ENCODE data around the gene SIRT1.

The SIRT1 gene

GRCh38 chr10:67917169-67917568 is 32.7 kb downstream of the SIRT1 start:
- no peaks in the 10 kb centered on the region for H3K9me2 ChIP-seq (replicated peaks; ENCODE audit: insufficient read depth, low read length)
- H3K9ac ChIP-seq (ENCODE audit: low read length) = no peak overlapping the region
- TF ChIP-seq EZH2 (optimal IDR thresholded peaks at IDR 0.05; ENCODE audit: low read depth, low read length) (no peak), EZH2phosphoT487 (IDR thresholded peaks at IDR 0.05; ENCODE audit: low read length) (no peak)
- TF ChIP-seq, protein P1, sequence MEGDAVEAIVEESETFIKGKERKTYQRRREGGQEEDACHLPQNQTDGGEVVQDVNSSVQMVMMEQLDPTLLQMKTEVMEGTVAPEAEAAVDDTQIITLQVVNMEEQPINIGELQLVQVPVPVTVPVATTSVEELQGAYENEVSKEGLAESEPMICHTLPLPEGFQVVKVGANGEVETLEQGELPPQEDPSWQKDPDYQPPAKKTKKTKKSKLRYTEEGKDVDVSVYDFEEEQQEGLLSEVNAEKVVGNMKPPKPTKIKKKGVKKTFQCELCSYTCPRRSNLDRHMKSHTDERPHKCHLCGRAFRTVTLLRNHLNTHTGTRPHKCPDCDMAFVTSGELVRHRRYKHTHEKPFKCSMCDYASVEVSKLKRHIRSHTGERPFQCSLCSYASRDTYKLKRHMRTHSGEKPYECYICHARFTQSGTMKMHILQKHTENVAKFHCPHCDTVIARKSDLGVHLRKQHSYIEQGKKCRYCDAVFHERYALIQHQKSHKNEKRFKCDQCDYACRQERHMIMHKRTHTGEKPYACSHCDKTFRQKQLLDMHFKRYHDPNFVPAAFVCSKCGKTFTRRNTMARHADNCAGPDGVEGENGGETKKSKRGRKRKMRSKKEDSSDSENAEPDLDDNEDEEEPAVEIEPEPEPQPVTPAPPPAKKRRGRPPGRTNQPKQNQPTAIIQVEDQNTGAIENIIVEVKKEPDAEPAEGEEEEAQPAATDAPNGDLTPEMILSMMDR (IDR thresholded peaks at IDR 0.05; ENCODE audit: low read length) = no peak
- no peaks in the 10 kb centered on the region for H3K27me3 ChIP-seq (replicated peaks; ENCODE audit: insufficient read depth, low read length)
- H3K4me2 ChIP-seq (ENCODE audit: low read depth, low read length) = no peak overlapping the region
- H3K27ac ChIP-seq (ENCODE audit: low read length) = no peak overlapping the region
- H3K9me3 ChIP-seq (replicated peaks; ENCODE audit: insufficient read depth, low read length) = no peaks in the 10 kb centered on the region
- no peaks in the 10 kb centered on the region for H4K20me1 ChIP-seq (ENCODE audit: insufficient read depth, low read length)
- H3K79me2 ChIP-seq (ENCODE audit: low read length) = 0 out of 2 replicates have a peak, but pooled peaks cover 4% of the 10 kb centered on the region
- no peak overlapping the region for H2AFZ ChIP-seq (ENCODE audit: low read length)
- H3K36me3 ChIP-seq (replicated peaks; ENCODE audit: insufficient read depth, low read length) = peaks cover 10% of the 10 kb centered on the region; the same call in 1 of the 2 replicates
- no peak for DNase-seq
- no peak overlapping the region for H3K4me3 ChIP-seq (ENCODE audit: low read length)
- H3F3A ChIP-seq (ENCODE audit: insufficient read depth, low read length) = no peaks in the 10 kb centered on the region
- H3K4me1 ChIP-seq (ENCODE audit: low read length) = no peaks in the 10 kb centered on the region

DNA sequence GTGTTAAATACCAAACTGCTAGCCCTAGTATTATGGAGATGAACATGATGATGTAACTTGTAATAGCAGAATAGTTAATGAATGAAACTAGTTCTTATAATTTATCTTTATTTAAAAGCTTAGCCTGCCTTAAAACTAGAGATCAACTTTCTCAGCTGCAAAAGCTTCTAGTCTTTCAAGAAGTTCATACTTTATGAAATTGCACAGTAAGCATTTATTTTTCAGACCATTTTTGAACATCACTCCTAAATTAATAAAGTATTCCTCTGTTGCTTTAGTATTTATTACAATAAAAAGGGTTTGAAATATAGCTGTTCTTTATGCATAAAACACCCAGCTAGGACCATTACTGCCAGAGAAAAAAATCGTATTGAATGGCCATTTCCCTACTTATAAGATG is 33.2 kb downstream of the SIRT1 start:
- Histone ChIP-seq H2AFZ (ENCODE audit: low read length) (no peak overlapping the region), H3F3A (ENCODE audit: insufficient read depth, low read length) (no peaks in the 10 kb centered on the region), H3K4me3 (ENCODE audit: low read length) (no peak overlapping the region), H4K20me1 (ENCODE audit: insufficient read depth, low read length) (no peaks in the 10 kb centered on the region), H3K9me3 (replicated peaks; ENCODE audit: insufficient read depth, low read length) (no peaks in the 10 kb centered on the region), H3K36me3 (replicated peaks; ENCODE audit: insufficient read depth, low read length) (peaks cover 5% of the 10 kb centered on the region; the same call in 1 of the 2 replicates), H3K4me1 (ENCODE audit: low read length) (no peaks in the 10 kb centered on the region), H3K9ac (ENCODE audit: low read length) (no peak overlapping the region), H3K27ac (ENCODE audit: low read length) (no peak overlapping the region), H3K9me2 (replicated peaks; ENCODE audit: insufficient read depth, low read length) (no peaks in the 10 kb centered on the region), H3K4me2 (ENCODE audit: low read depth, low read length) (no peak overlapping the region), H3K27me3 (replicated peaks; ENCODE audit: insufficient read depth, low read length) (no peaks in the 10 kb centered on the region), H3K79me2 (ENCODE audit: low read length) (0 out of 2 replicates have a peak, but pooled peaks cover 4% of the 10 kb centered on the region)
- DNase-seq = no peak
- TF ChIP-seq EZH2 (optimal IDR thresholded peaks at IDR 0.05; ENCODE audit: low read depth, low read length) (no peak), EZH2phosphoT487 (IDR thresholded peaks at IDR 0.05; ENCODE audit: low read length) (no peak)
- TF ChIP-seq, protein P1 (IDR thresholded peaks at IDR 0.05; ENCODE audit: low read length) = no peak

DNA sequence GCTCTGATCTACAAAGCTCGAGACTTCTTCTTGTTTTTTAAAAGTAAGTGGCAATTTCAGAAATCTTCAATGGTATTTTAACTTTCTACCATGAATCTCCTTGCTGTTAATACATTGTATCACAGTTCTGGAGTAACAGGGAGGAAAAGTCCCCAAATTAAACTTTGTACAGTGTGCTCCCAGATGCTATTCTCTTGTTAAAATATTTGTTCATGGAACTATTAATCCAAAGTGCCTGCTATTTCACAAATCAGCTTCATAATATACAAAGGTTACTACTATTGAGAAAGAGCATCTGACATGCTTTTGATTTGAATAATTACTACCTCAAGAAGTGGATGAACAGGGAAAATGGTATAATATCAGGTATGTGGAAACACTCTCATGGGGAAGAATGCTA is 36.6 kb downstream of the SIRT1 start:
- Histone ChIP-seq H3K27ac (ENCODE audit: low read length) (no peak overlapping the region), H3K4me2 (ENCODE audit: low read depth, low read length) (no peak overlapping the region), H3K36me3 (replicated peaks; ENCODE audit: insufficient read depth, low read length) (0 out of 2 replicates have a peak, but pooled peaks cover 3% of the 10 kb centered on the region), H3K4me3 (ENCODE audit: low read length) (no peak overlapping the region), H3K79me2 (ENCODE audit: low read length) (no peaks in the 10 kb centered on the region), H2AFZ (ENCODE audit: low read length) (no peak overlapping the region), H3K9me2 (replicated peaks; ENCODE audit: insufficient read depth, low read length) (no peaks in the 10 kb centered on the region), H3F3A (ENCODE audit: insufficient read depth, low read length) (no peaks in the 10 kb centered on the region), H3K9ac (ENCODE audit: low read length) (no peak overlapping the region), H3K27me3 (replicated peaks; ENCODE audit: insufficient read depth, low read length) (no peaks in the 10 kb centered on the region), H3K4me1 (ENCODE audit: low read length) (no peaks in the 10 kb centered on the region), H3K9me3 (replicated peaks; ENCODE audit: insufficient read depth, low read length) (no peaks in the 10 kb centered on the region), H4K20me1 (ENCODE audit: insufficient read depth, low read length) (no peaks in the 10 kb centered on the region)
- no peak for TF ChIP-seq EZH2phosphoT487 (IDR thresholded peaks at IDR 0.05; ENCODE audit: low read length)
- no peak for TF ChIP-seq EZH2 (optimal IDR thresholded peaks at IDR 0.05; ENCODE audit: low read depth, low read length)
- DNase-seq = no peak

DNA sequence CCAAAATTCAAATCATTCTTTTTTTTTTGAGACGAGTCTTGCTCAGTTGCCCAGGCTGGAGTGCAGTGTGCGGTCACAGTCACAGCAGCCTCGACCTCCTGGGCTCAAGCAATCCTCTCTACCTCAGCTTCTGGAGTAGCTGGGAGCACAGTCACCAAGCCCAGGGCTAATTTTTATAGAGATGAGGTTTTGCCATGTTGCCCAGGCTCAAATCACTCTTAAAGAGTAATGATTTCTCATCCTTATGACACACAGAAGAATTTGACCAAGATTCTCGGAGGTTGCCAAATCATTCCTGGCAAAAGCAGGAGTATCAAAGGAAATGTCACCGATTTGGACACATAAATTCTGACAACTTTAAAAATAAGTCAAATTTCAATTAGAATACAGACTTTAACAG is 39.1 kb downstream of the SIRT1 start:
- Histone ChIP-seq H3K9me2 (replicated peaks; ENCODE audit: insufficient read depth, low read length) (no peaks in the 10 kb centered on the region), H4K20me1 (ENCODE audit: insufficient read depth, low read length) (no peaks in the 10 kb centered on the region), H3K4me3 (ENCODE audit: low read length) (no peak overlapping the region), H3K27ac (ENCODE audit: low read length) (no peak overlapping the region), H3K27me3 (replicated peaks; ENCODE audit: insufficient read depth, low read length) (no peaks in the 10 kb centered on the region), H3F3A (ENCODE audit: insufficient read depth, low read length) (no peaks in the 10 kb centered on the region), H3K9ac (ENCODE audit: low read length) (no peak overlapping the region), H3K4me1 (ENCODE audit: low read length) (no peaks in the 10 kb centered on the region), H3K4me2 (ENCODE audit: low read depth, low read length) (no peak overlapping the region), H3K36me3 (replicated peaks; ENCODE audit: insufficient read depth, low read length) (no peaks in the 10 kb centered on the region), H3K9me3 (replicated peaks; ENCODE audit: insufficient read depth, low read length) (no peaks in the 10 kb centered on the region), H2AFZ (ENCODE audit: low read length) (no peak overlapping the region), H3K79me2 (ENCODE audit: low read length) (no peaks in the 10 kb centered on the region)
- DNase-seq = no peak
- TF ChIP-seq, protein P1 (IDR thresholded peaks at IDR 0.05; ENCODE audit: low read length) = no peak
- TF ChIP-seq EZH2phosphoT487 (IDR thresholded peaks at IDR 0.05; ENCODE audit: low read length) (no peak), EZH2 (optimal IDR thresholded peaks at IDR 0.05; ENCODE audit: low read depth, low read length) (no peak)

Data from MM.1S (cell line).